Muscle layer of duodenum (tissue), 2 donors: ENCODE measurements around the gene MIEN1.
A peak's percentile ranks its signal among the peaks of the same experiment; 100 is the strongest.
"Not testable (repeated sequence)": the region's sequence is repeated elsewhere in the genome, so short reads cannot be mapped to it uniquely, and the experiment has no call there.

Experiments
- H3K27ac ChIP-seq: one replicate; pipeline ENCODE4 v1.7.0; 2013; ENCODE audit warnings: mild to moderate bottlenecking, low read length
- H3K27me3 ChIP-seq: one replicate; pipeline ENCODE4 v1.7.0; 2013; ENCODE audit warnings: low read depth, mild to moderate bottlenecking, control low read depth, low read length
- H3K36me3 ChIP-seq, 2 donors: one replicate each; pipeline ENCODE4 v1.7.0; 2013; ENCODE audit warnings: low read length in 2 of 2, control low read depth in 1 of 2, mild to moderate bottlenecking in 1 of 2; ENCODE audit not compliant: insufficient read depth in 2 of 2, control insufficient read depth in 1 of 2
- H3K4me1 ChIP-seq, 2 donors: one replicate each; pipeline ENCODE4 v1.7.0; 2013; ENCODE audit warnings: low read length in 2 of 2, mild to moderate bottlenecking in 2 of 2, control low read depth in 1 of 2, moderate library complexity in 1 of 2; ENCODE audit not compliant: insufficient read depth in 2 of 2, control insufficient read depth in 1 of 2
- H3K4me3 ChIP-seq, 2 donors: one replicate each; pipeline ENCODE4 v1.7.0; 2013; ENCODE audit warnings: low read length in 2 of 2, low read depth in 1 of 2, mild to moderate bottlenecking in 1 of 2
- H3K9me3 ChIP-seq, 2 donors: one replicate each; pipeline ENCODE4 v1.7.0; 2013; ENCODE audit warnings: low read length in 2 of 2, control low read depth in 1 of 2, mild to moderate bottlenecking in 1 of 2; ENCODE audit not compliant: control insufficient read depth in 1 of 2
- donor health status: healthy.

Gene MIEN1

GRCh38 chr17:39737206-39737759 is 7.0 kb upstream of the MIEN1 start:
- no peaks in the 10 kb centered on the region for H3K36me3 ChIP-seq
- H3K27me3 ChIP-seq, result peaks cover 5% of the 10 kb centered on the region
- peak overlapping the region; percentile 72 for H3K27ac ChIP-seq
- H3K4me3 ChIP-seq, result peak overlapping the region in 1 of 2 donors; percentile 55
- H3K9me3 ChIP-seq, result no peaks in the 10 kb centered on the region
- H3K4me1 ChIP-seq, result peaks cover 0 to 24% of the 10 kb centered on the region in 2 donors

GRCh38 chr17:39736319-39737165 is 6.2 kb upstream of the MIEN1 start:
- peaks cover 5% of the 10 kb centered on the region for H3K27me3 ChIP-seq
- H3K4me1 ChIP-seq, result peaks cover 0 to 24% of the 10 kb centered on the region in 2 donors

GRCh38 chr17:39735882-39736281 is 5.5 kb upstream of the MIEN1 start:
- Histone ChIP-seq H3K4me1 (peaks cover 0 to 24% of the 10 kb centered on the region in 2 donors), H3K4me3 (no peak overlapping the region), H3K36me3 (no peaks in the 10 kb centered on the region), H3K9me3 (no peaks in the 10 kb centered on the region), H3K27me3 (peaks cover 5% of the 10 kb centered on the region), H3K27ac (no peak overlapping the region)

More at GRCh38 chr17:39736319-39737165, 6.2 kb upstream of the MIEN1 start:
- Histone ChIP-seq H3K4me3 (no peak overlapping the region), H3K36me3 (no peaks in the 10 kb centered on the region), H3K27ac (no peak overlapping the region), H3K9me3 (no peaks in the 10 kb centered on the region)

GRCh38 chr17:39732586-39732985 is 2.3 kb upstream of the MIEN1 start:
- H3K4me1 ChIP-seq, result peaks cover 0 to 8% of the 10 kb centered on the region in 2 donors
- peaks cover 6 to 16% of the 10 kb centered on the region in 2 donors for H3K36me3 ChIP-seq
- no peaks in the 10 kb centered on the region for H3K27me3 ChIP-seq

GRCh38 chr17:39729280-39729851 is 966 bp downstream of the MIEN1 start:
- peak overlapping the region; percentile 83 for H3K27ac ChIP-seq
- H3K27me3 ChIP-seq, result no peaks in the 10 kb centered on the region
- peaks cover 0 to 8% of the 10 kb centered on the region in 2 donors for H3K4me1 ChIP-seq
- peak overlapping the region; percentile 73 to 91 for H3K4me3 ChIP-seq
- peaks cover 22 to 24% of the 10 kb centered on the region in 2 donors for H3K36me3 ChIP-seq
- H3K9me3 ChIP-seq, result no peaks in the 10 kb centered on the region

More at GRCh38 chr17:39732586-39732985, 2.3 kb upstream of the MIEN1 start:
- Histone ChIP-seq H3K27ac (no peak overlapping the region), H3K9me3 (no peaks in the 10 kb centered on the region), H3K4me3 (no peak overlapping the region)

GRCh38 chr17:39727556-39727955 is 2.8 kb downstream of the MIEN1 start:
- Histone ChIP-seq H3K27me3 (no peaks in the 10 kb centered on the region), H3K4me3 (no peak overlapping the region), H3K27ac (no peak overlapping the region), H3K36me3 (peaks cover 22 to 31% of the 10 kb centered on the region in 2 donors), H3K9me3 (no peaks in the 10 kb centered on the region), H3K4me1 (peaks cover 0 to 8% of the 10 kb centered on the region in 2 donors)

- Histone ChIP-seq H3K9me3 (no peaks in the 10 kb centered on the region), H3K36me3 (peaks cover 22 to 31% of the 10 kb centered on the region in 2 donors), H3K27me3 (no peaks in the 10 kb centered on the region), H3K27ac (no peak overlapping the region), H3K4me3 (no peak overlapping the region), H3K4me1 (peaks cover 0 to 8% of the 10 kb centered on the region in 2 donors)
Observed at GRCh38 chr17:39726617-39727016, 3.7 kb downstream of the MIEN1 start.

GRCh38 chr17:39725923-39726322 is 4.4 kb downstream of the MIEN1 start:
- H3K27ac ChIP-seq, H3K27me3 ChIP-seq, H3K4me3 ChIP-seq, H3K9me3 ChIP-seq, H3K4me1 ChIP-seq: not testable (repeated sequence)
- H3K36me3 ChIP-seq, result peaks cover 22 to 31% of the 10 kb centered on the region in 2 donors

- Histone ChIP-seq H3K4me3 (no peak overlapping the region), H3K4me1 (peaks cover 0 to 6% of the 10 kb centered on the region in 2 donors), H3K27me3 (no peaks in the 10 kb centered on the region), H3K9me3 (no peaks in the 10 kb centered on the region), H3K36me3 (peaks cover 29 to 40% of the 10 kb centered on the region in 2 donors), H3K27ac (no peak overlapping the region)
Observed at GRCh38 chr17:39724731-39725130, 5.6 kb downstream of the MIEN1 start.

- Histone ChIP-seq H3K9me3 (no peaks in the 10 kb centered on the region), H3K4me3 (no peak overlapping the region), H3K27me3 (no peaks in the 10 kb centered on the region), H3K4me1 (no peaks in the 10 kb centered on the region), H3K36me3 (peaks cover 26 to 51% of the 10 kb centered on the region in 2 donors), H3K27ac (no peak overlapping the region)
Observed at GRCh38 chr17:39722965-39723848, 7.1 kb downstream of the MIEN1 start.
